Kidney (tissue), 14 donors: ENCODE data around the gene NSD2. TPM values are rescaled to one million over a fixed set of nuclear protein-coding genes. Genes with fewer than 3 reads are reported as not detected.
"Not testable (repeated sequence)": the region's sequence is repeated elsewhere in the genome, so short reads cannot be mapped to it uniquely, and the experiment has no call there.

Experiments used
- DNase-seq, 5 donors: peaks; one replicate each; pipeline ENCODE4 v3.0.0-alpha.2; 2013 to 2020
- FAIRE-seq: peaks from 2 replicates; lab custom pipeline; 2012; peaks lifted over from hg19 to GRCh38; lab: Jason Lieb, UNC
- H3K27ac ChIP-seq, 2 donors: one replicate each; pipeline ENCODE4 v1.7.0; 2013; ENCODE audit warnings: low read depth in 2 of 2, low read length in 2 of 2, inconsistent platforms in 1 of 2
- H3K27me3 ChIP-seq: one replicate; pipeline ENCODE4 v1.7.1; 2013; ENCODE audit warnings: low read length, inconsistent platforms; ENCODE audit not compliant: control insufficient read depth, insufficient read depth
- H3K36me3 ChIP-seq, 3 donors: one replicate each; pipeline versions ENCODE4 v1.7.0 to v1.7.1; 2013; ENCODE audit warnings: low read length in 3 of 3, control low read depth in 1 of 3, inconsistent platforms in 1 of 3; ENCODE audit not compliant: insufficient read depth in 3 of 3, control insufficient read depth in 2 of 3
- H3K4me1 ChIP-seq, 3 donors: one replicate each; pipeline versions ENCODE4 v1.7.0 to v1.7.1; 2013; ENCODE audit warnings: low read length in 3 of 3, inconsistent platforms in 1 of 3, low read depth in 1 of 3; ENCODE audit not compliant: control insufficient read depth in 2 of 3, insufficient read depth in 2 of 3
- H3K4me3 ChIP-seq, 3 donors: one replicate each; pipeline versions ENCODE4 v1.7.0 to v1.8.1; 2013; ENCODE audit warnings: low read length in 3 of 3, control low read depth in 1 of 3, inconsistent platforms in 1 of 3
- H3K9ac ChIP-seq, 3 donors: one replicate each; pipeline versions ENCODE4 v1.7.0 to v1.7.1; 2013; ENCODE audit warnings: low read length in 3 of 3, control low read depth in 1 of 3, inconsistent platforms in 1 of 3
- H3K9me3 ChIP-seq, 3 donors: one replicate each; pipeline versions ENCODE4 v1.7.0 to v1.7.1; 2013; ENCODE audit warnings: low read length in 3 of 3, control low read depth in 1 of 3, inconsistent platforms in 1 of 3; ENCODE audit not compliant: control insufficient read depth in 2 of 3, insufficient read depth in 1 of 3
- CTCF ChIP-seq: IDR thresholded peaks from 3 replicates; pipeline ENCODE4 v1.5.1; 2012; ENCODE audit warnings: mild to moderate bottlenecking, moderate library complexity, borderline replicate concordance; ENCODE audit not compliant: insufficient read depth; ENCODE audit errors: extremely low read depth
- intact Hi-C: fragments of 100-400 bp; cut with DNase I; formaldehyde crosslinking; loops from one replicate; pipeline ENCODE4 v1.11.1; 2022
- polyA plus RNA-seq: library from polyadenylated mRNA; stranded (reverse); fragments of 350-450 nt; fragmentation: Illumina TruSeq; extraction: RNeasy Lipid Tissue Mini Kit (QIAGEN cat#74804); gene quantifications from one replicate; pipeline ENCODE4 v1.2.3, GENCODE V29; 2014; ENCODE audit warnings: low read depth, low replicate concordance; ENCODE audit not compliant: insufficient read depth
- total RNA-seq: library from RNA; stranded (reverse); fragmentation: NEBNext Ultra II Directional; extraction: Animal tissue kit (Norgen Biotek cat#: 25700); gene quantifications from one replicate; pipeline ENCODE4 v1.2.1, GENCODE V29; 2021
- donor health status: control.
- donor health status: control.
- donor health status: control.
- donor health status: control.
- donor health status: control.
- donor health status: DM: yes; HTN: yes; CAD: no.
- donor health status: Normal renal cell carcinoma (clear cell type).

NSD2 gene
- total and polyA plus RNA-seq, 2 donors from 2014 or later, result 5.5 to 51.2 TPM

DNA sequence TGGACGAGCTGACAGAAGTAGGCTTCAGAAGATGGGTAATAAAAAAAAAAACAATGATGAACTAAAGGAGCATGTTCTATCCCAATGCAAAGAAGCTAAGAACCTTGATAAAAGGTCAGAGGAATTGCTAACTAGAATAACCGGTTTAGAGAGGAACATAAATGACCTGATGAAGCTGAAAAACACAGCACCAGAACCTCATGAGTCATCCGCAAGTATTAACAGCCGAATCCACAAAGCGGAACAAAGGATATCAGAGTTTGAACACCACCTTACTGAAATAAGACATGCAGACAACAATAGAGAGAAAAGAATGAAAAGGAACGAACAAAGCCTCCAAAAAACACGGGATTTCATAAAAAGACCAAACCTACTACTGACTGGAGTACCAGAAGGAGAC, 127.1 kb downstream of the NSD2 start:
- intact Hi-C loops, result no loop called here
- H3K4me3 ChIP-seq, result peak overlapping the region in 1 of 3 donors; percentile 3
- H3K9ac ChIP-seq, result no peak overlapping the region
- H3K27me3 ChIP-seq, result no peaks in the 10 kb centered on the region
- H3K9me3 ChIP-seq, result peaks cover 0 to 14% (median 0%) of the 10 kb centered on the region in 3 donors
- peaks cover 0 to 8% (median 3%) of the 10 kb centered on the region in 3 donors for H3K4me1 ChIP-seq
- TF ChIP-seq CTCF, result no peak
- H3K36me3 ChIP-seq, result no peaks in the 10 kb centered on the region
- no peak for DNase-seq
- peak overlapping the region in 1 of 2 donors; percentile 79 for H3K27ac ChIP-seq
- peak; percentile 78 for FAIRE-seq

DNA sequence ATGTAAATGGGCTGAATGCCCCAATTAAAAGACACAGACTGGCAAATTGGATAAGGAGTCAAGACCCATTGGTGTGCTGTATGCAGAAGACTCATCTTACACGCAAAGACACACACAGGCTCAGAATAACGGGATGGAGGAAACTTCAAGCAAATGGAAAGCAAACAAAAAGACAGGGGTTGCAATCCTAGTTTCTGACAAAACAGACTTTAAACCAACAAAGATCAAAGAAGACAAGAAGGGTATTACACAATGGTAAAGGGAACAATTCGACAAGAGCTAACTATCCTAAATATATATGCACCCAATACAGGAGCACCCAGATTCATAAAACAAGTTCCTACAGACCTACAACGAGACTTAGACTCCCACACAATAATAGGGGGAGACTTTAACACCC, 128.1 kb downstream of the NSD2 start:
- H3K27ac ChIP-seq, H3K36me3 ChIP-seq, H3K27me3 ChIP-seq, H3K9ac ChIP-seq, H3K4me1 ChIP-seq, H3K4me3 ChIP-seq, DNase-seq, FAIRE-seq, intact Hi-C loops: not testable (repeated sequence)
- H3K9me3 ChIP-seq, result peaks cover 0 to 14% (median 0%) of the 10 kb centered on the region in 3 donors

GRCh38 chr4:2003361-2003760, 132.2 kb downstream of the NSD2 start:
- DNase-seq, FAIRE-seq, H3K27me3 ChIP-seq, H3K36me3 ChIP-seq, H3K27ac ChIP-seq, H3K9me3 ChIP-seq, H3K4me3 ChIP-seq, H3K9ac ChIP-seq, intact Hi-C loops: not testable (repeated sequence)
- peaks cover 0 to 13% (median 0%) of the 10 kb centered on the region in 3 donors for H3K4me1 ChIP-seq

GRCh38 chr4:2006367-2006766, 135.2 kb downstream of the NSD2 start:
- no peak overlapping the region for H3K9ac ChIP-seq
- FAIRE-seq (no peak), DNase-seq (no peak)
- peaks cover 0 to 5% (median 2%) of the 10 kb centered on the region in 3 donors for H3K36me3 ChIP-seq
- H3K27me3 ChIP-seq, result no peaks in the 10 kb centered on the region
- intact Hi-C loops, result no loop called here
- TF ChIP-seq CTCF, result no peak
- no peak overlapping the region for H3K27ac ChIP-seq
- H3K4me3 ChIP-seq, result no peak overlapping the region
- H3K9me3 ChIP-seq, result no peaks in the 10 kb centered on the region
- peaks cover 0 to 13% (median 0%) of the 10 kb centered on the region in 3 donors for H3K4me1 ChIP-seq
